ENCODE data around the gene SH3RF3.

Gene SH3RF3

DNA sequence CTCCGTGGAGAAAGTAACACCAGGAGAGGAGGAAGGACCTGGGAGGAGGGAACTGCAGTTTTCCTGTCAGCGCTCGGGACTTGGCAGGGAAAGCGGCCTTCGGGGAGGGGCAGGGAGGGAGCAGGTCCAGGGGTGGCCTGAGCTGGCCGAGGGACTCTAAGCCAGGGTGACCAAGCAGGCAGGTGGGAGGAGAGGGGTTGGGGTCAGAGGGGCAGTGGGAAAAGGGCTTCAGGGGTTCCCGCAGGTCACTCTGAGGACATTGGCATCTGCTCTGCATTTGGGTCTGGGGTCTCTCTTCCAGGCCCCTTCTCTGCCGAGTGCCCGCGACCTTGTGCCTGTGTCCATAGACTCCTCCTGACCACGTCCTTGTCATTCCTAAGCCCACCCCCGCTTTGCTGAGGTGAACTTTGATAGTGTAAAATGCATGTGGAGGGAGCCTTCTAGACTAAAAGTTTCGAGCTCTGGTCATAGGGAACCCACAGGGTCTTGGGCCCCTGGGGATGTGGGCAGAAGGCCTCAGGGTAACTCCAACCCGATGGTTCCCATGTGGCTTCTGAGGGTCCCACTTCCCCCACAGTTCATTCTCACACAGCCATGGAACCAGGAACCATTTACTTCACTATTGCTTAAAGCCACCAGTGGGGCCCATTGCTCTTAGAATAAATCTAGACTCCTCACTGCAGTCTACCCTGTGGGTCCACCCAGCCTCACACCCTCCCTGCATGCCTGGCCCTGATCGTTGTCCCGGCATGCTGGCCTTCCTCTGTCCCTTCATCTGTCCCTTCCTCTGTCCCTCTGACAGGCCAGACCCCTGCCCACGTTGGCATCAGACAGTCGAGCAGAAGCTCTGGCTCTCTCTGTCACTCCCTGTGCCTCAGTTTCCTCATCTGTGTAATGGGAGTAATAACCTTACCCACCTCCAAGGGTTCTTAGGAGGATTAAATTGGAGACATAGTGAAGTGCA, 255.6 kb downstream of the SH3RF3 start:
- no peak for DNase-seq

DNA sequence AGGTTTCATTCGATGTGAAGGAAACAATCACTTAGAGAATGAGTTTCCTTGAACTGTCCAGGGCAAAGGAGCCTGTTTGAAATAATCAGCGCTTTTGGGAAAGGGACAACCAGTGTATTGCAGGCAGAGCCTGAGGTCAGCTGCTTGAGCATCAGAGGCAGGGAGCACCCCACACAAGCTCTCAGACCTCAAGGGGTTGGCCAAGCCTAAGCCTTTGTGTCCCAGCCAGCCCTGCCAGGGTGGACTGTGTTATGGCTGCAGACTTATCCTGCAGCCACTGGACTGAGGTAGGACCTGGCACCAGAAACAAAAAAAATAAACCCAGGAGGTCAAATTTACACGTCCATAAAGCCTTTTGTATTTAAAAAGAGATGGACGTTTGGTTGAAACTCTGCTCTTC, 256.5 kb downstream of the SH3RF3 start:
- DNase-seq = no peak

DNA sequence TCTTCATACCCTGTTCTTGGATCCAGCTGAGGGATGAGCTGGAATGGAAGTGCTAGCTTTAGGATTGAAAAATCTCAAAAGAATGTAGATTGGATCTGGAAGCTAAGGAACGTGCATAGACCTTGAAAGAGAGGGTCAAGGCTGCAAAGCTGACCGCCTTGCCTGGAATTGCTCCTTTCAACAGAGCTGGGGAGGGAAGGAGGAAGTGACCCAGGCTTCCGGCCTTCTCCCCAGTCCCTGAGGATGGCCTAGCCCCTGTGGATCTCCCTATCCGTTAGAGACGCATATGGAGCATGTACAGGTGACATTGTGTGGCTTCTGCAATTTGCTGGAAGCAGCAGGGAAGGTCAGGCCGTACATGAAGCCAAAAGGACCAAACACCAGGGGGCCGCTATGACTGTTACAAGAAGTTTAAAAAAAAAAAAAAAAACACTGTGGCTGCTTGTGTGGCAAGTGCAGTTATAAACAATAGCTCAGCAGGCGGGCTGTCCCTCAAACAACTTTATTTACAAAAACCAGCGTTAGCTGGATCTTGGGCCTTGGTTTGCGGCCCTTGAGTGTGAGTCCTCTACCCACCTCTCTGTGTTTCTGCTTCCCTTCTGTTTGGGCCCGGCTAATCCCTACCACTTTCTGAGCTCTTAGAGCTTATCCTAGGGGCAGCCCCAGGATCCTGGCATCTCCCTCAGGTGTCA, 257.1 kb downstream of the SH3RF3 start:
- DNase-seq = no peak

DNA sequence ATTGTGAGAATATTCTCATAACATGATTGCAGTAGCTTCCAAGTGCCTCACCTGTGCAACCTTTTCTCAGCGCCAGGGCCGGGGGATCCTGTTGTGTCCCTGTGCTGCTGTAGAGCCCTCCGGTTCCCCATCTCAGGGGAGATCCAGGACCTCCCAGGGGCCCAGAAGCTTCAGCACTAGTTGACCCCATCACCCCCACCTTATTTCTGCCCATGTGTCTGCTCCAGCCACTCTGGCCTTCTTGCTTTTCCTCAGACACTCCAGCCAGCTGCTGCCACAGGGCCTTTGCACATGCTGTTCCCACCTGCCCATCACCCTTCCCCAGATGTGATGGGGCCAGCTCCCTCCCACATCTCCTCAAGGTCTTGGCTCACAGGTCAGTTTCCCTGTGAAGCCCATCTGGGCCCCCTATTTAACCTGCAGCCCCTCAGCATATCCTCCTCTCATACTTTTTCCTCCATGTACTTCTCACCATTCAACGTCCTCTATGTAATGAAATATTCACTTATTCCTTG, 258.3 kb downstream of the SH3RF3 start:
- no peak for DNase-seq

DNA sequence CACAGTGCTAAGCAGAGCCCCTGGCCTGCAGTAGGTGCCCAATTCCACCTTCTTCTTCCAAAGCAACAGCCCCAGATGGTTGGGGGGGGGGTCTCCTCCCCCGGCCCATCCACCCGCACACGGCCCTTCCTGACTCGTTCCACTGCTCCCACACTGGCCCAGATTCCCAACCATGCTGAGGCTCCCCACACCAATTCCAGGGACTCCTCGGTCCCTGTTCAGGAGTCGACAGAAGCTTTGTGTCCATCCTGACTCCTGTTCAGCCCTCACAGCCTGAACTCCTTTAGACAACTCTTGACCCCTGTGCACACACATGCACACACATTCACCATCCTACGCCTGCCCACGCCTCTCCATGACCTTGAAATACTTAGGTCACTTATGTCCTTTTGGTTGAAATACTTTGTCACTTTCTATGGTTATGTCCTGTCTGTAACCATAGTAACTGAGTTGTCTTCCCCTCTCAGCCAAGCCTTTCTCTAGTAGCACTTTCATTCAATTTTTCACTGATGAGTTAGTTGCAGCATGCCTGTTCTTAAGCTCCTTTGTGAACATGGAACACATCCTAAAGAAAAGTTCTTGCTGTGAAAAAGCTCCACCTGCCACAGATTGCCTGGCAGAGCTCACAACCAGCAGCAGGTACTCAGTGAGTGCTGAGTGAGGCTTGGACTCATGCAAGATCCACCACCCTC, 258.9 kb downstream of the SH3RF3 start:
- no peak for DNase-seq

DNA sequence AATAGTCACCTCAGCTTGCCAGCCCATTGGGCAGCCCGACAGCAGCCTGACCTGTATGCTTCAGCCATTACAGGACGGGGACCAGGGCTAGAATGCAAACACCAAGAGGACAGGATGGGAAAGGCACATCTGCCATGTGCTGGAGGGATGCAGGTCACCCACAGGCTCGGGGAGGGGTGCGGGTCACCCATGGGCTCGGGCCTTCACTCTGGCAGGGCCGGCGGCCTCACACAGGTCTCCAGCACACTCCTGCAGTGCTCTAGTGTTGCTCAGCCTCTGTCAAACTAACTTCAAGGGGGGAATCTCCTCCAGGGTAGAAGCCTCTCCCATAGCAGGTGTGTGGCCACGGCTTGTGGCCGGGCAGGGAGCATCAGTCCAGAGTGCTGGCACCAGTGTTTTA, 262.2 kb downstream of the SH3RF3 start:
- DNase-seq = no peak

DNA sequence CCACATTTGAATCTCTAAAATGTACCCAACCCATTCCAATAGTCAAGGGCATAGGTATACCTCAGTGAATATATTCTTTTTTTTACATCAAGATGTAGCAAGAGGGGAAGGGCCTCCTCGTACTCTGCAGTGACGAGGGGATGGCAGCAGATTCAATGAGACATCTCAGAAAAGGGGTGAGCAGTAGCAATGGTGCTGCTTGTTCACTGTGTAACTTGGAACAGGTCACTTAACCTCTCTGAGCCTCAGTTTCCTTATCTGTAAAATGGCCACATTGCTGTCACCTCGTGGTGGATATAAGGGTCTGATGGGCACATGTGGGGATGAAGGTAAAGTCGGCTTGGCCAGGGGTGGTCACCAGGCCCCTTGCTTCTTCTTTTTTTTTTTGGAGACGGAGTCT, 263.1 kb downstream of the SH3RF3 start:
- DNase-seq = no peak

DNA sequence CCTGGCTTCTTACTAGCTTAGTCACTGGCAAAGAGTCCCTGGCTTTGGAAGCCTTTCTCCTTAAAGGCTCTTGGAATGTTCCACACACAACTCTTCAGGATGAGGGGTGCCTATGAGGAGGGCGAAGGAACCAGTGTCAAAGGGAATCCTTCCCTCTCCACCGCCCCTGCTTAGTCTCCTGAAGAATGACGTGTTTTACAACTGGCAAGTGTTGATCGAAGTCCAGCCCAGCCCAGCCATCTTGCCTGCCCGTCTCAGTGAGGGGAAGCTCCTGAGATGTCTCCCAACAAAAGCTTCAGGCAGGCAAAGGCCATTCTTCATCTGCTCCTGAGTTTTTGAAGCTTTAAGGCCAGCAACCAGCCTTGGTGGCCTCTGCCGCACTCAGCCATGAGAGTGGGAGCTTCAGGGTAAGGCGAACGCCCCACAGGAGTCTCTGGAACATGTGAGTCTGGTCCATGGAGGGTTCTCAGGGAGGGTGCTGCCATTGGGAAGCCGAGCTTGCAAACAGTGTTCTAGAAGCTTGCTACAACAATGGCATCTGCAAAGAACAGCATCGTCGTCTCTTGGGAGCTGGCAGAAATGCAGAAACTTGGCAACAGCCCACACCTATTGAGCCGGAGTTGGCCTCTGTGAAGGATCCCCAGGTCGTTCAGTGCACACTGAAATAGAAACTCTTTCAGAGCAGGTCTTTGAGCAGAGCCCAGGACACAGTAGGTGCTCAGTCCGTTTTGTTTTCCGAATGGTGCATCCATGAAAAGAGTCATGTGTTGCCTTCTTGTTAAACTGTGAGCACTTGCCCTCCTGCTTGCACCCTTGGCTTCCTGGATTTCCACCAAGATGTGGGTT, 264.0 kb downstream of the SH3RF3 start:
- no peak for DNase-seq

DNA sequence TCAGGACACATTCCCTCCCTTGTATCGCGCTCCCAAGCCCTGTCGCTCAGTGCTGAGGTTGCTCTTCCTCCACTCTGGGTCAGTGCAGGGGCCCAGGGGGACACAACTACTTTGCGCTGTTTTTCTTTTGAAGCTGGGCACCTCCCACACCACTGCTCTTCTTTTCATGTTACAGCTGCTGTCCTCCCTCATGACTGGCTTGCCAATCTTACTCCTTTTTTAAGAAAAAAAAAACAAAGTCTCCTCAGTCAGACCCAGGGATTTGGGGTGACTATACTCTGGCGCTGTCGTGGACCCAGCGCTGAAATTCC, 264.6 kb downstream of the SH3RF3 start:
- DNase-seq = no peak

DNA sequence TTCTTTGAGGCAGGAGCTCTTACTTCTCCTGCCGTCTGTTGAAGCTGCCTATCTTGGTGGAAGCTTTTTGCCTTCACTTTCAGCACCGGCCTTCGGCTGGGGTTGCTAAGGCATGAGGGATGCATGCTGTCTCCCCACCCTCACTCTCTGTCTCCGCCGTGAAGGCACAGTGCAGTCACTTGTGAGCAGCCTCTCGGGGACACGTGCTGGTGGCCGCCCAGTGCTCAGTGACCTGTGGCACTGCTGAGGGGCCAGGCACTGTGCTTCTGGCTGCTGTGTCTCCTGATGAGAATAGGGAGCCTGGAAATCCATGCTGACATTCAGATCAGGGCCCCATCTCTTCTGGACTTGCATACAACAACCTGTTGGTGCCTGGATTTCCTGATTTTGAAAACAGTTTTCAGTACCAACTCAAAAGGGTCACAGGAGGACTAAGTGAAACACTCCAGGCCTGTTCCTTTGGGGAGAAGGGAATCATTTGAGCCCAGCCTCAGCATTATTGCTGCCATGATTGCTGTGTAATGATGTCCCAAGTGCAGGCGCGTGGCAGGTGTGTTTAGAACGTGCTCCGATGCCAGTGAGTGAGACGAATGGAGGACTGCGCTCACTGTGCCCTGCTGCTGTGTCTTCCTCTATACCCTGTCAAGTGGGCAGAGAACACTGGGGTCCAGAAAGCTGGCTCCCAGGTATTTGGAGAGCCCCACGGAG, 266.6 kb downstream of the SH3RF3 start:
- DNase-seq = no peak

DNA sequence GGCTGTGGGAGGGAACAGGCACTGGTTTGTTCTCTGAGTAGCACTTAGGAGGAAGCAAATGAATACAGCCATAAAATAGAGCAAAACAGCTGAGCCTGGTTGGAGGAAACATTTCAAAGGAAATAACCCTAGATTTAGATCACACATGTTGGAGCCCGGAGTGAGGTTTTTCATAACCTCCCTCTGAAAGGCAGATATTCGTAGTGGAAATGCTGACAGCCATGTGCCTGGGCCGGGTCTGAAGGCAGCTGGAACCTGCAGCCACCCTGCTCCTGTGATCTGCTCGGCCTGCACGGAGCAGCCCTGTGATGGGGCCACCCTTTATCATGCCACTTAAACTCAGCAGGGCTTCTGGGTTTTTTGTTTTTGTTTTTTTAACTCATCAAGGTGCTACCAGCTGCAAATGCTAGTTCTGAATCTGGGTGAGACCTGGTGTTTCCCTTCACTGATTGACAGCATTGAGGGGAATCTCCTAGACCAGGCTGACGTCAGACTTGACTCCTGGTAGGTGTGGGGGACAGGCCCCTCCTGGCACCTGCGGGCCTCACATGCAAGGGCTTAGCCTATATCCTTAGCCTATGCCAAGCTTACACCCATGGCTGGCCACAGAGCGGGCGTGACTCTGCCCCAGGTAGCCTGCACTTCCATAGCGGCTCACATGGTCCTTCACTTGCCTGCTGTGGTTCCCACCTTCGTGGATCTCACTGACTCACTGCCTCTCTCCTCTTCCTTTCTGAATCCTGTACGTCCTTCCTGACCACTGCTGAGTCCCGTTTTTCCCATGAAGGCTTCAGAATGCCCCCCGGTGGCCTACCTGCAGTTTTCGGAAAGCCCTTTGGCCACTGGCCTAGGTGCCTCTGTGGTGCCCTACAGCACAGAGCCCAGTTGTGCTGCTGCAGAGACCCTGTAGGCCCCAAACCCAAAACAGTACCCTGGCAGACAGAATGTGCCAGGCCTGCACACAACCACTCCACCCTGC, 267.5 kb downstream of the SH3RF3 start:
- DNase-seq = no peak

DNA sequence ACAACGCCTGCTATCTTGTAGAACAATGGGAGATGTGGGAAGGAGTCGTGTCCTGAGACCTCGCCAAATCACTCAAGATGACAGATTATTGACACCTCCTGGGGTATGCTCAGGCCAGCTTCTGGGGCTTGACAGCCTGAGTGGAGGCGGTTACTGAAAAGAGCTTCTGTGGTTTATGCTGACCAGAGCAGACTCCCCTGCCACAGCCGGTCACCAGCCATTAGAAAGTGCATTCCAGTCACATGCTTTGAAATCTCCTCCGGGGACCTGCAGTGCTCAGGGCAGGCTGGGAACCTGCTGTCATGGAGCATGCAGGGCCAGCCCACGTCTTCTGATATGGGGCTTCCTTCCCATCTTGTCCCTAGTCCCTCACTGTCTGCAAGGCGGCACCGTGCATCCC, 268.9 kb downstream of the SH3RF3 start:
- DNase-seq = no peak

DNA sequence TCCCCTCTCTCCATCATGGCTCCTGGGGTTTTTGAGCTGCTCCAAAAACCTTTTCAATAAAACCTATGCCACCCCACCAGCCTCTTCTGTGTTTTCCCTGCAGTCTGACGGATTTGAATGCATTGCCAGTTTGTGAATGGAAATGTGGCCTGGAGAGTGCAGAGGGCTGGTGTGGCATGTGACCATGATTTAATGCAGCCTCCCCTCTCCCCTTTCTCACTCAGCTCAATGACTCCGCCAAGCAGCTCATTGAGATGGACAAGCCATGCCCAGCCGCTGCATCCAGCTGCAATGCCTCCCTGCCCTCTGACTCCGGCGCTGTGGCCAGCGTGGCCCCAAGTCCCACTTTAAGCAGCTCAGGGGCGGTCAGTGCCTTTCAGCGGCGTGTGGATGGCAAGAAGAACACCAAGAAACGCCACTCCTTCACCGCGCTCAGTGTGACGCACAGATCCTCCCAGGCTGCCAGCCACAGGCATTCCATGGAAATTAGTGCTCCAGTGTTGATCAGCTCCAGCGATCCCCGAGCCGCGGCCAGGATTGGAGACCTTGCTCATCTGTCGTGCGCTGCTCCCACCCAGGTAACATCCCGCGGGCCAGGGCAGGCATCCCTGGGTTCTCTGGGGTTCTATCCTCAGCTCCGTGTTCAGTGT, 269.5 kb downstream of the SH3RF3 start:
- DNase-seq = no peak

DNA sequence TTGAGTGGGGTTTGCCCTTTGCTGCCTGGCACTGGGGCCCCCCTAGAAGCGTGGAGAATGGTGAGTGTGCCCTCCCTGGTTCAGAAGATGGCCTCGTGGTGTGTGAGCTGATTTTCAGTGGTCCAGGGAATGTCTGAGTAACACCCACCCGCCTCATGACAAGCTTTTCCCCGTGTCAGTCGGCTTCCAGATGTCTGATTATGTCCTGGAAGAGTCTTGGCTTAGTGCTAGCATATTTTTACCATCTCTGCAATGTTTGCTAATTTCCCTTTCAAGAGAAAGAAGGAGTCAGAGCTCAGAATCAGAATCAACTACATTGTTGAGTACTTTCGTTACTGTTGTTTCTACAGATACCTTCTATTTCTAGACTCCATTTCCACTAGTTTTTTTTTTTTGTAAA, 270.1 kb downstream of the SH3RF3 start:
- DNase-seq = no peak

DNA sequence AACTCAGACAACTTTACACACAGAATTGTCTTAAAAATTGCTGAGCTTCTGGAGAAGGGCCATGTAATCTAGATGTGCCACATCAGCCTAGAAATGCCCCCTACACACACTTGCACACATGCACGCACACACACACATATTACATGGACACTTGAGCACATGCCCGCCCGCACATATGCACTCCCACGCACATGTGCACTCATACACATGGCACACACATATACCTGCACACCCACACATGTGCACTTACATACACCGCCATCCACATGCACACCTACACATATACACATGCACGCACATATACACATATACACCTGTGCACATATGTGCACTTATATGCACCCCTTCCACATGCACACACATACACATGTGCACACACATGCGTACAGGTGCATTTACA, 271.1 kb downstream of the SH3RF3 start:
- DNase-seq = no peak

DNA sequence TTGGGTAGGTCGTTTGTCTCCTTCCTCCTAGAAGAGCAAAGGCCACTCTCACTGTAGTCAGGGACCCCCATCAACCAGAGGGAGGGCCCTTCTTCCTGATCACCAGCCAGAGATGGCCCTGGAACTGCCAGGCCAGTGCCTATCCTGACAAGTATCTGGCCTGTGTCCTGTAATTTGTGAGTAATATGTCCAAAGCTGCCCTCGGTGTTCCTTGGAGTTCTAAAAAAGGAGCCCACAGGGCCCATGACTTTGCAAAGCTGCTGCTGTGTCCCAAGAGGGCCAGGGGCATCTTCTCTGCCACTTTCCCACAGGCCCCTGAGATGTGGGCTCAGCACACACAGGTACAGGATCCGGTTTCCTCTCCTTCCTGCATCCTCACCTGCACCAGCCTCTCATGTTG, 272.4 kb downstream of the SH3RF3 start:
- no peak for DNase-seq

DNA sequence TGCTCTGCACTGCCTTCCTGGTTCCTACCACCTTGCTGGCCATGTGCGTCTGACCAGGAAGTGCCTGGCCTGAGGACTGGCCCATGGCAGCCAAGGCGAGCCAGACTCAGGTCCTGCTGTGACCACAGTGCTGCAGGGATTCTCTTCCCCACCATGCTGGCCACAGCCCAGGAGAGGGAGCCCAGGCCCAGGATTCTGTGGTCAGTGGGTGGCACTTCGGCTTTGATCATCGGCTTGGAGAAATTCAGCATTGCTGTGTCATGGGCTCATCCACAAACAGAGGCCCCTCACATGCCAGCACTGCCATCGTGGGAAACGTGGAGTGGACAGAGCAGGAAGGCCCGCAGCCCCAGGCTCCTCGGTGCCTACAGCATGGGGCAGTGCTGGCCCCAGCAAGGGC, 273.2 kb downstream of the SH3RF3 start:
- no peak for DNase-seq

DNA sequence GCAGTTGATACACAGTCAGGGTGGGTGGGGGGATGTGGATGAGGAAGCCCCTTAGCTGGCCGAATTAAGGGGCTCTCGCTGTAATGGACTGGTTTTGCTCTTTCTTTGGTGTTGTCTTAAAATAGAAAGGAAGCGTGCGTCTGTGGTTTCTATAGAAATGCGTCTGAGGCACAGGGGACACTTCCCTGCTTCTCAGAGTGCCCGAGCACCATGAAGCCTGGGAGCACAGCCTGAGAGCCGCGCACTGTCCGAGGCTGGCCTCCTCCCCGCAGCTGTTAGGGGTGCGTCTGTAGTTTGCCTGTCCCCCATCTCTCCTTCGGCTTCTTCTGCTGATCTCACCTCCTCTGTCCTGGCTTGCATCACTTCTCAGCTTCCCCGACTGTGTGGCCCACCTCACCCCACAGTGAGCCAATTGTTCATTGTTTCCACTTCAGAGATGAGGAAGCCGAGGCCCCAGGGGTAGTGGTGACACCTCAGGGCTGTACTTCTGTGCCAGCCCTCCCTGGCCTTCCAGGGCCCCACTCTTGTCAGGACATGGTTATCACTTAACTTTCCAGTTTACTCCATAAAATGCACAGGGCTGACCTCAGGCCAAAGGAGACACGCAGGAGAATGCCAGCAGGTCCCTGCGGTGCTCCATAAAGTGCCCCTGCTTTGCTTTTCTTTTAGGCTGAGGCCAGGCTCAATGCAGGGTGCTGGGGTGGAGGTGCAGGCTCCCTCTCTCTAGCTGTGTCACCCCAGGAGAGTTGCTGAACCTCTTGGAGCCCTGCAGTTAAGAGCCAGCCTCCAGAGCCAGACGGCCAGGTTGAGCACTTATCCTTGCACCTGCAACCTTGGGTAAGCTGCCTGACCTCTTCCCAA, 274.2 kb downstream of the SH3RF3 start:
- peak; percentile 34 for DNase-seq

DNA sequence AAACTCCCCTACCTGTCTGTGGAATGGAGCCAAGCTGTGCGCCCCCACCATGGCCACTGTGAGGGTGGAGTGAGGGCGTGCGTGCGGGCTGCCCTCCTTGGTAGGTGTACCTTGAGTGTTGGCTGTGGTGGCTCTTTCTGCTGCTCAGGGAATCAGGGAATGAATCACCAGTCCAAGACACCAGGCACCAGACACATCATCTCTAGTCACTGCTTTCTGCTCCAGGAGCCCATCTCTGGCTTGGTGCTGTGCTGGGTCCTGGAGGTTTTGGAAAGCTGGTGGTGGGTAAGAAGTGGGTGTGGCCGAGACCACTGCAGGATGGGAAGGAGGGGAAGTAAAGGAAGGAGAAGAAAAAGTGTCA, 274.8 kb downstream of the SH3RF3 start:
- no peak for DNase-seq

Measured in MV-4-11 (cell line).